Mucosa of descending colon (tissue), 3 donors: ENCODE measurements around the gene AKT3. TPM values are rescaled to one million over a fixed set of nuclear protein-coding genes. Genes with fewer than 3 reads are reported as not detected.

Source experiments
- ATAC-seq: fragments of 200-7000 bp; cut with Tn5 transposase; one replicate; pipeline ENCODE4 v1.9.1; 2020; ENCODE audit warnings: mild to moderate bottlenecking, moderate library complexity
- DNase-seq, 3 donors: peaks; one replicate each; pipeline ENCODE4 v3.0.0-alpha.2; 2020
- H3K36me3 ChIP-seq: fragments of 200-600 bp; one replicate; pipeline ENCODE4 v1.8.0; 2021; ENCODE audit warnings: low read depth, mild to moderate bottlenecking
- H3K4me1 ChIP-seq: fragments of 200-600 bp; one replicate; pipeline ENCODE4 v1.8.0; 2021; ENCODE audit warnings: low read depth, mild to moderate bottlenecking
- H3K4me3 ChIP-seq: fragments of 200-600 bp; one replicate; pipeline ENCODE4 v1.8.0; 2021; ENCODE audit warnings: mild to moderate bottlenecking
- H3K9me3 ChIP-seq: fragments of 200-600 bp; one replicate; pipeline ENCODE4 v1.8.0; 2021; ENCODE audit warnings: mild to moderate bottlenecking
- intact Hi-C, 2 donors: fragments of 100-400 bp; cut with DNase I in 1 of 2; cut with micrococcal nuclease in 1 of 2; formaldehyde crosslinking; loops; one replicate each; pipeline versions ENCODE4 v1.11.0 to v1.11.1; 2022; cut with DNase I, micrococcal nuclease
- total RNA-seq, 3 donors: library from RNA; stranded (reverse); fragmentation: NEBNext Ultra II Directional in 2 of 3; extraction: Animal tissue kit (Norgen Biotek cat#: 25700) in 2 of 3; gene quantifications; one replicate each; pipeline versions ENCODE4 v1.2.1 to v1.2.4, GENCODE V29; 2021 to 2023
- TF ChIP-seq, protein P1 (sequence below): fragments of 200-600 bp; IDR thresholded peaks from one replicate; pipeline ENCODE4 v1.8.0; 2022; ENCODE audit warnings: antibody characterized with exemption, mild to moderate bottlenecking
- donor health status: DM: no; HTN: no; CAD: no; lungs with moderate emphysema.
- donor health status: DM: no; HTN: no; CAD: no.
- donor health status: DM: no; HTN: yes; CAD: no.

The AKT3 gene
- total RNA-seq, 3 donors from 2014 or later: 8.2 to 119 (median 12.6) TPM

DNA sequence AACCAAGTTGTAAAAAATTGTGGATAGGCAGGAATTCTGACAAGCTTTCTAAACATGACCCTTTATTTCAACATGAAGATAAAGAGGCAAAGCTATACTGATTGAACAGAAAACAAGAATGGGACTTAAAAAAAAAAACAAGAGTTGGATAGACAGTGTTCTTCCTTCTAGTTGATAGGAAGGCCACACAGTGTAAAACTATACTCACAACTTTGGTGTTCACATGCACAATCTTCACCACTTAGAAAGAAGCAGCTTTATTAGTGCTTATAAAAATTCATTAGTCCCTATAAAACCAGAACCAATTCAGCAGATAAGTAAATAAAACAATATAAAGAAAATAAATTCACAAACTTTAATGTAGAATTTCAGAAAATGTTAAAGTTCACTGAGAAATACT is 101.8 kb downstream of the AKT3 start:
- Histone ChIP-seq H3K36me3 (no peaks in the 10 kb centered on the region), H3K4me3 (no peak overlapping the region), H3K9me3 (no peaks in the 10 kb centered on the region), H3K4me1 (no peaks in the 10 kb centered on the region)
- intact Hi-C loops: loop anchor here in 1 of 2 donors (10.0 kb wide), 1 partner anchor 403 kb away; no protein-coding TSS in a partner anchor
- no peak for ATAC-seq
- TF ChIP-seq, protein P1, sequence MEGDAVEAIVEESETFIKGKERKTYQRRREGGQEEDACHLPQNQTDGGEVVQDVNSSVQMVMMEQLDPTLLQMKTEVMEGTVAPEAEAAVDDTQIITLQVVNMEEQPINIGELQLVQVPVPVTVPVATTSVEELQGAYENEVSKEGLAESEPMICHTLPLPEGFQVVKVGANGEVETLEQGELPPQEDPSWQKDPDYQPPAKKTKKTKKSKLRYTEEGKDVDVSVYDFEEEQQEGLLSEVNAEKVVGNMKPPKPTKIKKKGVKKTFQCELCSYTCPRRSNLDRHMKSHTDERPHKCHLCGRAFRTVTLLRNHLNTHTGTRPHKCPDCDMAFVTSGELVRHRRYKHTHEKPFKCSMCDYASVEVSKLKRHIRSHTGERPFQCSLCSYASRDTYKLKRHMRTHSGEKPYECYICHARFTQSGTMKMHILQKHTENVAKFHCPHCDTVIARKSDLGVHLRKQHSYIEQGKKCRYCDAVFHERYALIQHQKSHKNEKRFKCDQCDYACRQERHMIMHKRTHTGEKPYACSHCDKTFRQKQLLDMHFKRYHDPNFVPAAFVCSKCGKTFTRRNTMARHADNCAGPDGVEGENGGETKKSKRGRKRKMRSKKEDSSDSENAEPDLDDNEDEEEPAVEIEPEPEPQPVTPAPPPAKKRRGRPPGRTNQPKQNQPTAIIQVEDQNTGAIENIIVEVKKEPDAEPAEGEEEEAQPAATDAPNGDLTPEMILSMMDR: no peak
- DNase-seq: no peak

DNA sequence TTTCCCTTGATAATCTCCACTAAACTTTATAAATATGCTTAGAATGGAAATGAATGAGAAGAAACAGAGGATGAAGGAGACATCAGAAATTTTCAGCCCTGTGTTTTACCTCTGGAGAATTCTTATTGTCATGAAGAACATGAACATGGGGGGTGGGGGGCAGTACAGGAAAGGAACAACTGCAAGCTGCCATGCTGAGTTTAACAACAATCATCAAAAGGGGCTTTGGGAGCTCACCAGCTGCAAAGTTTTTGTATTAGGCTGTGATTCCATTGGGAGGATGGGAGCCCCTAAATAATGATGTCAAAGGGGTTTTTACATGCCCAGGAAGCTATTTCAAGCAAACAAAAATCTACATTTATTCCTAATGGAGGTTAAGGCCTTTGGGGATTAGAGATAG is 103.3 kb downstream of the AKT3 start:
- ATAC-seq: no peak
- DNase-seq: no peak
- Histone ChIP-seq H3K36me3 (no peaks in the 10 kb centered on the region), H3K4me3 (no peak overlapping the region), H3K4me1 (no peaks in the 10 kb centered on the region), H3K9me3 (no peaks in the 10 kb centered on the region)
- TF ChIP-seq, protein P1: no peak
- intact Hi-C loops: loop anchor here in 1 of 2 donors (10.0 kb wide), 1 partner anchor 402 kb away; no protein-coding TSS in a partner anchor

DNA sequence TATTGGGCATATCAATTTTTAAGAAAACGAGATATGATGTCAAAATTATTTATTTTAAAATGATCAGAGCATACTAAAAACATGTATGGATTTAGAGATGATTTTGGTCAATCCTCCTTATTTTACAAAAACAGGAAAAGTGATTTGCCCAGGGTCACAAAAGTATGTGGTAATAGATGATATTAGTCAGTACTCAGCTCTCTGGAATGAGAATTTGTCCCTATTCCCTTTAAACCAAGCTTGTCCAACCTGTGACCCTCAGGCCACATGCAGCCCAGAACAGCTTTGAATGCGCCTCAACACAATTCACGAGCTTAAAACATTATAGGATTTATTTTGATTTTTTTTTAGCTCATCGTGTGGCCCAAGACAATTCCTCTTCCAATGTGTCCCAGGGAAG is 104.7 kb downstream of the AKT3 start:
- DNase-seq (no peak), ATAC-seq (no peak)
- intact Hi-C loops: loop anchor here in 1 of 2 donors (10.0 kb wide), 1 partner anchor 401 kb away; no protein-coding TSS in a partner anchor
- Histone ChIP-seq H3K36me3 (no peaks in the 10 kb centered on the region), H3K9me3 (no peaks in the 10 kb centered on the region), H3K4me1 (no peaks in the 10 kb centered on the region), H3K4me3 (no peak overlapping the region)
- TF ChIP-seq, protein P1: no peak

DNA sequence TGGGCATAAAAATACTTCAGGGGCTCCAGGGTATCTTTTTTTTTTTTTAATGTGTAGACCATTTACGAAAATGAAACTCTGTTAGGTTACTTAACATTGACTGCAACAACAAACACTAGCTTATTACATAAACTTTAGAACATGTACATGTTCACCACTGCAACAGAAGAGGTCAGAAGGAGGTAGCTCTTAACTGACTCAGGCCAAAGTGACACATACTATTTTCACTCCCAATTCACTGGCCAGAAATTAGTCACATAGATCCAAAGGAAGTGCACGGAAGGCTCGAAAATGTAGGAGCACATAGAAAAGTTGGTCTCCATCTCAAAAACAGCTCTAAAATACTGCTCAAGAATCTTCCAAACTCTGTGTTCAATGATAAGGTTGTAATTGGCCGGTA is 107.2 kb downstream of the AKT3 start:
- no peak overlapping the region for H3K4me3 ChIP-seq
- TF ChIP-seq, protein P1: no peak
- no peaks in the 10 kb centered on the region for H3K9me3 ChIP-seq
- no peak for DNase-seq
- intact Hi-C loops: loop anchor here in 1 of 2 donors (10.0 kb wide), 1 partner anchor 398 kb away; no protein-coding TSS in a partner anchor
- ATAC-seq: no peak
- H3K4me1 ChIP-seq: no peaks in the 10 kb centered on the region
- H3K36me3 ChIP-seq: no peaks in the 10 kb centered on the region

DNA sequence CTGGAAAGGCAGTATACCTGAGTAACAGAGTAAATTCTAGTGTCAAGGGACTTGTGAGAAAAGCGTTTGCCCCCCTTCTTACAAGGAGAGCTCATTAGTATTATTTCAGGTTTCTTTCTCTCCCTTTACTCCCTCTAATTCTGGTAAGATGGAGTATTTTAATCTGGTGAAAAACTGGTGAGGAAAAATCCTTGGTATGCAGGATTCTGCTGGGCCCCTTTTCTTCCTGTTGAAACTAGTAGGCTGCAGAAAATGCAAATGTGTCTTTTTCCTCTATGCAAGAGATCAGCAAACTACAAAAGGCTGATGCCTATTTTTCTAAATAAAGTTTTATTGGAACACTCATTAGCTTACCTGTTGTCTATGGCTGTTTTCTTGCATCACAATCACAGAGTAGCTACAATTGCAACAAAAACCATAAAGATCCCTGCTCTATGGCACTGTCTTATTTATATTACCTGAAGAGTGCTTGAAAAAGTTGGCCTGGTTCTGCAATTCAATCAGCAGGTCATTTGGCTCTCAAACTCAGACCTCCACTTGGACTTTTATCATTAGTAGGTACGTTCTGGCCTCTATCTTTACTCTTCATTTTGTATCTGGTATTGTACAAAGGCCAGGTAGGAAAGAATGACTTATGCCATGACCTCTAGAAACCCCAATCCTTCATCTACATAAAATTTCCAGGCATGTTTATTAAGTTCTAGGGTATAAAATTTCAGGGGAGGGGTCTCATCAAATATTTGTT is 109.6 kb downstream of the AKT3 start:
- TF ChIP-seq, protein P1: no peak

More for the DNA sequence above, 109.6 kb downstream of the AKT3 start:
- DNase-seq (no peak), ATAC-seq (no peak)
- H3K9me3 ChIP-seq: no peaks in the 10 kb centered on the region
- H3K4me3 ChIP-seq: no peak overlapping the region
- intact Hi-C loops: loop anchor here in 1 of 2 donors (10.0 kb wide), 1 partner anchor 396 kb away; no protein-coding TSS in a partner anchor
- no peaks in the 10 kb centered on the region for H3K36me3 ChIP-seq
- H3K4me1 ChIP-seq: no peaks in the 10 kb centered on the region
